NCI-H774 (cell line): ENCODE measurements around the gene TMEM107.

Experiments used
- DNase-seq: peaks from one replicate; lab custom pipeline; 2025; lab: John Stamatoyannopoulos, UW

TMEM107 gene

GRCh38 chr17:8162233-8162996 is 13.8 kb downstream of the TMEM107 start, which contains the start of gene VAMP2:
Gene VAMP2 (minus strand): TSS chr17:8162948. CDS start chr17:8162879, 69 bp downstream.
- DNase-seq = peak; percentile 9

GRCh38 chr17:8161289-8162232 is 14.6 kb downstream of the TMEM107 start:
- no peak for DNase-seq

- no peak for DNase-seq
Observed at GRCh38 chr17:8160741-8161221, 15.4 kb downstream of the TMEM107 start.

- no peak for DNase-seq
Observed at GRCh38 chr17:8160224-8160577, 16.0 kb downstream of the TMEM107 start.

GRCh38 chr17:8159459-8160223 is 16.5 kb downstream of the TMEM107 start:
- no peak for DNase-seq

GRCh38 chr17:8159032-8159400 is 17.2 kb downstream of the TMEM107 start:
- no peak for DNase-seq

GRCh38 chr17:8158267-8159031 is 17.7 kb downstream of the TMEM107 start:
- DNase-seq = peak; percentile 25

GRCh38 chr17:8156246-8156992 is 19.8 kb downstream of the TMEM107 start:
- DNase-seq = peak; percentile 97

- no peak for DNase-seq
Observed at GRCh38 chr17:8155996-8156245, 20.3 kb downstream of the TMEM107 start.

- no peak for DNase-seq
Observed at GRCh38 chr17:8155231-8155995, 20.8 kb downstream of the TMEM107 start.

- DNase-seq = no peak
Observed at GRCh38 chr17:8154608-8155155, 21.5 kb downstream of the TMEM107 start.

GRCh38 chr17:8153957-8154607 is 22.1 kb downstream of the TMEM107 start:
- peak; percentile 30 for DNase-seq

GRCh38 chr17:8153525-8153956 is 22.6 kb downstream of the TMEM107 start:
- DNase-seq = no peak

- no peak for DNase-seq
Observed at GRCh38 chr17:8153031-8153451, 23.1 kb downstream of the TMEM107 start.

- DNase-seq = peak; percentile 75
Observed at GRCh38 chr17:8152112-8152775, 23.9 kb downstream of the TMEM107 start, which contains the start of gene PER1. Gene PER1 (minus strand): TSS chr17:8152404. CDS start chr17:8150706, 1,698 bp downstream.

GRCh38 chr17:8151641-8152111 is 24.5 kb downstream of the TMEM107 start:
- no peak for DNase-seq

- peak; percentile 33 for DNase-seq
Observed at GRCh38 chr17:8151120-8151640, 25.0 kb downstream of the TMEM107 start.
